Neural crest cell (in vitro differentiated cells): Measurements from ENCODE around the gene CDH3. TPM values are rescaled to one million over a fixed set of nuclear protein-coding genes. Genes with fewer than 3 reads are reported as not detected.

Source experiments
- DNase-seq: peaks from one replicate; pipeline ENCODE4 v3.0.0; 2021; ENCODE audit warnings: low read depth, mixed read lengths, low spot score
- H3K27ac Mint-ChIP-seq: one replicate; pipeline ENCODE4 v1.8.0; 2021; ENCODE audit warnings: mild to moderate bottlenecking, mixed read lengths; ENCODE audit not compliant: unreplicated experiment
- H3K27me3 Mint-ChIP-seq: 2 replicates; pipeline ENCODE4 v1.8.0; 2021; ENCODE audit warnings: low read depth, mild to moderate bottlenecking, mixed read lengths
- H3K36me3 Mint-ChIP-seq: 2 replicates; pipeline ENCODE4 v1.8.0; 2021; ENCODE audit warnings: low read depth, mild to moderate bottlenecking, mixed read lengths
- H3K4me1 Mint-ChIP-seq: 2 replicates; pipeline ENCODE4 v1.8.0; 2021; ENCODE audit warnings: mixed read lengths
- H3K4me3 Mint-ChIP-seq: one replicate; pipeline ENCODE4 v1.8.0; 2021; ENCODE audit warnings: mild to moderate bottlenecking, mixed read lengths
- H3K9me3 Mint-ChIP-seq: 2 replicates; pipeline ENCODE4 v1.8.0; 2021; ENCODE audit warnings: mixed read lengths
- CTCF ChIP-seq: fragments of 200-600 bp; sonication (generic); conservative IDR thresholded peaks from 2 replicates; pipeline ENCODE4 v1.5.0; 2021; ENCODE audit warnings: antibody characterized with exemption, mild to moderate bottlenecking
- total RNA-seq: library from RNA; stranded (reverse); gene quantifications from 2 replicates; pipeline ENCODE4 v1.2.1, GENCODE V29; 2021

CDH3 gene
- total RNA-seq, 1 donor from 2014 or later = 4.3 TPM

DNA sequence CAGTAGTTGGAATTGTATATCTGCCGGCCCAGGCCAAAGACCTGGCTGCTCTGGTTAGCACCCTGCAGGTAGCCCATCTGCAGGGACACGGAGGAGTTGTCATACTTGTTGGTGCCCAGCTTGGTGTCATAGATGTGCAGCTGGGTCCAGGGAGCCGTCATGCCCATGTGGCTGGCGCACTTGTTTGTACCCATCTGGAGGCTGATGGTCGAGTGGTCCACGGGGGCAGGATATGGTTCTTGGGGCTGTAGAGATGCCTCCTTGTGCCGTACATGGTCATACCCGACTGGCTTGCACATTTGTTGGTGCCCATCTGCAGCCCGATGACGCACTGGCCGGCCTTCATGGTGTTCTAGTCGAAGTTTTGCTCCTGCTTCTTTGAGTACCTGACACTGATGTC lies 6.0 kb downstream of the CDH3 start:
- no peaks in the 10 kb centered on the region for H3K36me3 Mint-ChIP-seq
- TF ChIP-seq CTCF = no peak
- H3K9me3 Mint-ChIP-seq = no peaks in the 10 kb centered on the region
- no peaks in the 10 kb centered on the region for H3K27me3 Mint-ChIP-seq
- H3K4me3 Mint-ChIP-seq = peak overlapping the region; percentile 38
- H3K4me1 Mint-ChIP-seq = peaks cover 14% of the 10 kb centered on the region
- no peak overlapping the region for H3K27ac Mint-ChIP-seq
- DNase-seq = no peak

DNA sequence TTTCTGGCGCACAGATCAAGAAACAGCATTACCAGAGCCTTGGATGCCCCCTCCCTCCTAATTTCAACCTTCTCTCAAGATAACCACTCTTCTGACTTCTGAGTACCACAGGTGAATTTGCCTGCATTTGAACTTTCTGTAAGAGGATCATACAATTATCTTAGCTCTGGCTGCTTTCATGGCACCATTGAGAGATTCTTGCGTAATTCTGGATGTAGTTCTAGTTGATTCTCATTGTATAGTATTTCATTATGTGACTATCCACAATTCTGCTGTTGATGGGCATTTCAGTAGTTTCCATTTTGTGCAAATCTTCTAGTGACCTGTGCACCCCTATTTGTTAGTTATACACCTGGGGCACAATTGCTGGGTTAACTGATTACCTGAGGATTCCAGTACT lies 7.5 kb downstream of the CDH3 start:
- no peaks in the 10 kb centered on the region for H3K9me3 Mint-ChIP-seq
- no peaks in the 10 kb centered on the region for H3K36me3 Mint-ChIP-seq
- DNase-seq = no peak
- TF ChIP-seq CTCF = no peak
- H3K4me1 Mint-ChIP-seq = peaks cover 4% of the 10 kb centered on the region
- H3K4me3 Mint-ChIP-seq = no peak overlapping the region
- no peak overlapping the region for H3K27ac Mint-ChIP-seq
- H3K27me3 Mint-ChIP-seq = no peaks in the 10 kb centered on the region

- Mint-ChIP-seq H3K27ac (no peak overlapping the region), H3K36me3 (no peaks in the 10 kb centered on the region), H3K9me3 (no peaks in the 10 kb centered on the region), H3K27me3 (no peaks in the 10 kb centered on the region), H3K4me1 (peaks cover 17% of the 10 kb centered on the region), H3K4me3 (no peak overlapping the region)
- no peak for TF ChIP-seq CTCF
- no peak for DNase-seq
These were observed 10.7 kb downstream of the CDH3 start for GRCh38 chr16:68655806-68656205.

GRCh38 chr16:68656751-68657150 lies 11.6 kb downstream of the CDH3 start:
- no peak for DNase-seq
- Mint-ChIP-seq H3K36me3 (no peaks in the 10 kb centered on the region), H3K9me3 (no peaks in the 10 kb centered on the region), H3K27ac (no peak overlapping the region), H3K27me3 (no peaks in the 10 kb centered on the region), H3K4me3 (no peak overlapping the region), H3K4me1 (peaks cover 17% of the 10 kb centered on the region)
- no peak for TF ChIP-seq CTCF

DNA sequence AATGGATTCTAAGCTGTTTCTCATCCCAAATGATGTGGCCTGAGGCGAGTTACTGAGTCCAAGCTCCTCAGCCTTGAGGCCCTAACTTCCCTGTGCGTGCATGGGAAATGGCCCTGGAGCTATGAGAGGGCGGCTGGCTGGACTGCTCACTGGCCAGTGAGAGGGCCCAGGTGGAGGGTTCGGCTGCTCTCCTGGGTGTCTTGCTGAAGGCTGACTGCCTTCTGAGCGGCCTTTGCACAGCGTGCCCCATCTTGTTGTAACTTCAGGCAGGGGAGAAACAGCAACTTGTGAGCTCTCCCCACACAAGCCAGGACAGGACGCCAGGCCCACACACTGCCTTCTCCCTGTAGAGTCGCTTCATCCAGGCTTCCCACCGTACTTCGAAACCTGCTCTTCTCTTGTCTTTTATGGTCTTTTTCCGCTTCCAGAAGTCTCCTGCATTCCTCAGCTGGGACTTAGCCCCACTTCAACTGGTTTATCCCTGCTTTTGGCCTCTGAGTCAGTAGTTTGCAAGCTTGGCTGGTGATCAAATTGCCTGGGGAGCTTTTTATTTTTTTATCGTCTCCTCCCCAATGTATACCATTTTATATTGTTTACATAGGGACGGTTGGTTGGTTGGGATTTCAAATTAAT lies 13.3 kb downstream of the CDH3 start:
- H3K36me3 Mint-ChIP-seq = no peaks in the 10 kb centered on the region
- TF ChIP-seq CTCF = no peak
- no peak overlapping the region for H3K4me3 Mint-ChIP-seq
- no peaks in the 10 kb centered on the region for H3K27me3 Mint-ChIP-seq
- no peak for DNase-seq
- no peaks in the 10 kb centered on the region for H3K9me3 Mint-ChIP-seq
- peaks cover 17% of the 10 kb centered on the region for H3K4me1 Mint-ChIP-seq
- H3K27ac Mint-ChIP-seq = no peak overlapping the region

DNA sequence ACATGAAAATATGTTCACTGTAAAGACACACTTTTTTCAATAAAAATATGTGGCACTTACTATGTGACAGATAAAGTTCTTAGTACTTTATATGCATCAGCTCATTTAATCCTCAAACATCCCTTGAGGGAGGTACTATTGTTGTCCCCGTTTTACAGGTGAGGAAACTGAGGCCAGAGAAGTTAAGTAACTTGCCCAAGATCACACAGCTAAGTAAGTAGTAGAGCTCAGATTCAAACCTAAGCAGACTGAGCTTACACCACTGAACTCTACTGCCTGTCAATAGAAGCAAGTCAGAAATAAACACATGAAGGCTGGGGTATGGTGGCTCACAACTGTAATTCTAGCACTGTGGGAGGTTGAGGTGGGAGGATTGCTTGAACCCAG lies 13.9 kb downstream of the CDH3 start:
- no peaks in the 10 kb centered on the region for H3K9me3 Mint-ChIP-seq
- H3K4me1 Mint-ChIP-seq = peaks cover 17% of the 10 kb centered on the region
- H3K27me3 Mint-ChIP-seq = no peaks in the 10 kb centered on the region
- no peaks in the 10 kb centered on the region for H3K36me3 Mint-ChIP-seq
- H3K4me3 Mint-ChIP-seq = no peak overlapping the region
- no peak for DNase-seq
- no peak for TF ChIP-seq CTCF
- H3K27ac Mint-ChIP-seq = no peak overlapping the region
